K562 (cell line): Measurements from ENCODE around the gene MAU2. TPM values are rescaled to one million over a fixed set of nuclear protein-coding genes. Genes with fewer than 3 reads are reported as not detected.

ENCODE experiments used
- CBFA2T2 ChIP-seq: fragments of 450-650 bp; conservative IDR thresholded peaks from 2 replicates; pipeline ENCODE4 v1.6.1; 2017; ENCODE audit warnings: mild to moderate bottlenecking
- CCNT2 ChIP-seq: IDR thresholded peaks from 2 replicates; pipeline ENCODE4 v1.6.1; 2011; ENCODE audit warnings: borderline replicate concordance, low read depth, mild to moderate bottlenecking, moderate library complexity, mixed read lengths, low read length; ENCODE audit not compliant: insufficient read length; ENCODE audit errors: extremely low read depth
- CREB1 ChIP-seq, 2 experiments: sonication (generic) in 1 of 2; formaldehyde crosslinking in 1 of 2; IDR thresholded peaks; 2 replicates each; pipeline versions ENCODE4 v1.6.1 to v1.8.0; 2012 to 2022; ENCODE audit warnings: inconsistent platforms in 1 of 2, mild to moderate bottlenecking in 1 of 2, missing genetic modification reagents in 1 of 2, moderate library complexity in 1 of 2
- ELF1 ChIP-seq: fragments of 200-800 bp; sonication (Bioruptor generic); IDR thresholded peaks from 2 replicates; pipeline ENCODE4 v1.6.1; 2016; ENCODE audit warnings: missing genetic modification characterization, missing compliant biosample characterization
- ESRRB ChIP-seq: fragments of 250-450 bp; sonication (Bioruptor Pico); IDR thresholded peaks from 2 replicates; pipeline ENCODE4 v1.5.0; 2020; ENCODE audit warnings: mild to moderate bottlenecking, moderate library complexity, borderline replicate concordance
- FOXM1 ChIP-seq, 2 experiments: fragments of 450-650 bp in 1 of 2; sonication (generic) in 1 of 2; formaldehyde crosslinking in 1 of 2; IDR thresholded peaks; 2 replicates each; pipeline versions ENCODE4 v1.6.1 to v1.9.0; 2017 to 2022; ENCODE audit warnings: low read depth in 2 of 2, mild to moderate bottlenecking in 2 of 2, missing genetic modification reagents in 1 of 2, moderate library complexity in 1 of 2
- HMGN3 ChIP-seq: IDR thresholded peaks from 2 replicates; pipeline ENCODE4 v1.6.1; 2011; ENCODE audit warnings: borderline replicate concordance, low read depth, mild to moderate bottlenecking, mixed read lengths, low read length; ENCODE audit not compliant: insufficient read length; ENCODE audit errors: extremely low read depth
- MAFF ChIP-seq: IDR thresholded peaks from 2 replicates; pipeline ENCODE4 v1.6.1; 2012; ENCODE audit warnings: low read length, improper control_type of control experiment
- POLR2AphosphoS2 ChIP-seq: IDR thresholded peaks from 2 replicates; pipeline ENCODE4 v1.6.1; 2012; ENCODE audit warnings: low read length, improper control_type of control experiment
- POLR3A ChIP-seq: IDR thresholded peaks from 2 replicates; pipeline ENCODE4 v1.6.1; 2011; ENCODE audit warnings: borderline replicate concordance, mild to moderate bottlenecking, moderate library complexity; ENCODE audit not compliant: insufficient read length, insufficient read depth; ENCODE audit errors: extremely low read depth
- RB1 ChIP-seq: fragments of 450-650 bp; IDR thresholded peaks from 2 replicates; pipeline ENCODE4 v1.6.1; 2017; ENCODE audit warnings: low read depth, mild to moderate bottlenecking
- RBM25 ChIP-seq: fragments of 200-400 bp; formaldehyde crosslinking; IDR thresholded peaks from 2 replicates; pipeline ENCODE4 v1.6.1; 2018; ENCODE audit warnings: low read length, low read depth, moderate library complexity; ENCODE audit not compliant: severe bottlenecking
- STAT5A ChIP-seq: IDR thresholded peaks from 2 replicates; pipeline ENCODE4 v1.6.1; 2012; ENCODE audit warnings: low read length, inconsistent platforms, borderline replicate concordance
- ZNF408 ChIP-seq: fragments of 250-450 bp; sonication (Bioruptor Pico); IDR thresholded peaks from 2 replicates; pipeline ENCODE4 v1.4.0; 2020; ENCODE audit warnings: low read depth, mild to moderate bottlenecking, moderate library complexity
- ZZZ3 ChIP-seq: fragments of 450-650 bp; IDR thresholded peaks from 2 replicates; pipeline ENCODE4 v1.6.1; 2016; ENCODE audit warnings: antibody characterized with exemption, mild to moderate bottlenecking, moderate library complexity
- polyA plus RNA-seq, 8 experiments: library from polyadenylated mRNA; depleted of rRNA in 4 of 8; stranded (reverse) in 5 of 8; unstranded in 3 of 8; fragments of >200 nt; fragmentation: Nextera tagmentation in 2 of 8; fragmentation: Illumina TruSeq in 1 of 8; extraction: Ambion mirVana in 2 of 8; extraction: Trizol in 1 of 8; gene quantifications; 2 replicates each; pipeline versions ENCODE4 v1.2.1 to v1.2.3, GENCODE V29; 2011 to 2014; ENCODE audit warnings: inconsistent platforms in 1 of 8, missing spikeins in 1 of 8
- total RNA-seq, 7 experiments: library from RNA; depleted of rRNA in 6 of 7; stranded (reverse); fragments of >200 nt in 6 of 7; fragmentation: Illumina TruSeq in 2 of 7; extraction: Trizol in 2 of 7; gene quantifications; 2 replicates each; pipeline versions ENCODE4 v1.2.1 to v1.2.3, GENCODE V29; 2011 to 2021; ENCODE audit warnings: low replicate concordance in 1 of 7
- TF ChIP-seq, protein P1 (sequence below): sonication (generic); formaldehyde crosslinking; IDR thresholded peaks from 2 replicates; pipeline ENCODE4 v1.8.0; 2023; ENCODE audit warnings: missing genetic modification reagents, mild to moderate bottlenecking, borderline replicate concordance
- TF ChIP-seq, protein P2 (sequence below), 2 experiments: IDR thresholded peaks in 1 of 2; conservative IDR thresholded peaks in 1 of 2; 2 replicates each; pipeline ENCODE4 v1.6.1; 2016; ENCODE audit warnings: low read depth in 2 of 2, mild to moderate bottlenecking in 1 of 2, missing compliant biosample characterization in 1 of 2, missing genetic modification characterization in 1 of 2, moderate library complexity in 1 of 2

MAU2 gene
- total and polyA plus RNA-seq, 9 of the 15 experiments (the other 6 are each of a cell fraction or from before 2014, with no cell fraction given): 1.2 to 48.1 (median 19.4) TPM

DNA sequence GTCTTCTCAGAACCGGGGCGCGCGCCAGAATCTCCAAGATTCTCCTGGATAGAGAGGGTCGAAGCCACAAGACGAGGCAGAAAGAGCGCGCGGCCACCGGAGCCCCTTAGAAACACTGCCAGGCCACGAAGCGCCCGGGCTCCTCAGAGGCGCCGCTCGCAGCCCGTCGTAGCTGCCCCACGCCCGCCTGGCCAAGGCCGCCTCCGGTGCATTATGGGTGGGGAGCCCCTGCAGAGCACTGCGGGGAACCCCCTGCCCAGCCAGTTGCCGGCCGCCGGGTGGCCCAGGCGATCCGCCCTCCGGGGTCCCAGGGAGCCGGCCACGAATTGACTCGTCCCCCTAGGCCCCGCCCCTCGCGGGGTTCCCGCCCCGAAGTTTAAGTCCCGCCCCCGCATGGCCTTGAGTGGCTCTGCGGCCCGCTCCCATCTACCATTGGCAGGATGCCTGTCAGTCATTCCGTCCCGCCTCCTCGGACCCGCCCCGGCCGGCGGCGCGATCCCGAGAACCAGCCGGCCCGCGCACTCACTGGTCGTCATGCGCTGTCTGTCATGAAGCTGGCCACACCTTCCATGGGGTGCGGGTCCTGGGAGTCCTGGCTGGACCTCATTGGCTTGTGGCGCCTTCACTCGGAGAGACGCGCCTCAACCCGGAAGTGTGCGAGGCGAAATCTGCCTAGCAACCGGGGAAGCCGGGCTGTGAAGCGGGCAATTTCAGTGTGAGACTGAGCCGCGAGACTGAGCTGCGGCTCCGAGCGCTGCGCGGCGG is 64.7 kb downstream of the MAU2 start (continued):
- TF ChIP-seq POLR2AphosphoS2: no peak; the same call in 1 of the 2 replicates
- no peak for TF ChIP-seq POLR3A
- no peak for TF ChIP-seq MAFF
- TF ChIP-seq RB1: peak; percentile 70
- TF ChIP-seq CCNT2: peak; percentile 66
- TF ChIP-seq RBM25: peak; percentile 99
- TF ChIP-seq HMGN3: peak; percentile 81
- TF ChIP-seq FOXM1 (IDR thresholded peaks at IDR 0.05; ENCODE audit: low read depth): no peak
- no peak for TF ChIP-seq FOXM1 (CRISPR knock-in tag; IDR thresholded peaks at IDR 0.05; ENCODE audit: low read depth)
- no peak for TF ChIP-seq ZNF408
- no peak for TF ChIP-seq ESRRB (CRISPR knock-in tag)
- TF ChIP-seq ELF1 (tag): peak; percentile 100
- peak; percentile 81 for TF ChIP-seq CREB1 (IDR thresholded peaks at IDR 0.05)
- peak; percentile 94 for TF ChIP-seq CREB1 (CRISPR knock-in tag; IDR thresholded peaks at IDR 0.05)
- no peak for TF ChIP-seq ZZZ3
- no peak for TF ChIP-seq CBFA2T2
- TF ChIP-seq, protein P1, sequence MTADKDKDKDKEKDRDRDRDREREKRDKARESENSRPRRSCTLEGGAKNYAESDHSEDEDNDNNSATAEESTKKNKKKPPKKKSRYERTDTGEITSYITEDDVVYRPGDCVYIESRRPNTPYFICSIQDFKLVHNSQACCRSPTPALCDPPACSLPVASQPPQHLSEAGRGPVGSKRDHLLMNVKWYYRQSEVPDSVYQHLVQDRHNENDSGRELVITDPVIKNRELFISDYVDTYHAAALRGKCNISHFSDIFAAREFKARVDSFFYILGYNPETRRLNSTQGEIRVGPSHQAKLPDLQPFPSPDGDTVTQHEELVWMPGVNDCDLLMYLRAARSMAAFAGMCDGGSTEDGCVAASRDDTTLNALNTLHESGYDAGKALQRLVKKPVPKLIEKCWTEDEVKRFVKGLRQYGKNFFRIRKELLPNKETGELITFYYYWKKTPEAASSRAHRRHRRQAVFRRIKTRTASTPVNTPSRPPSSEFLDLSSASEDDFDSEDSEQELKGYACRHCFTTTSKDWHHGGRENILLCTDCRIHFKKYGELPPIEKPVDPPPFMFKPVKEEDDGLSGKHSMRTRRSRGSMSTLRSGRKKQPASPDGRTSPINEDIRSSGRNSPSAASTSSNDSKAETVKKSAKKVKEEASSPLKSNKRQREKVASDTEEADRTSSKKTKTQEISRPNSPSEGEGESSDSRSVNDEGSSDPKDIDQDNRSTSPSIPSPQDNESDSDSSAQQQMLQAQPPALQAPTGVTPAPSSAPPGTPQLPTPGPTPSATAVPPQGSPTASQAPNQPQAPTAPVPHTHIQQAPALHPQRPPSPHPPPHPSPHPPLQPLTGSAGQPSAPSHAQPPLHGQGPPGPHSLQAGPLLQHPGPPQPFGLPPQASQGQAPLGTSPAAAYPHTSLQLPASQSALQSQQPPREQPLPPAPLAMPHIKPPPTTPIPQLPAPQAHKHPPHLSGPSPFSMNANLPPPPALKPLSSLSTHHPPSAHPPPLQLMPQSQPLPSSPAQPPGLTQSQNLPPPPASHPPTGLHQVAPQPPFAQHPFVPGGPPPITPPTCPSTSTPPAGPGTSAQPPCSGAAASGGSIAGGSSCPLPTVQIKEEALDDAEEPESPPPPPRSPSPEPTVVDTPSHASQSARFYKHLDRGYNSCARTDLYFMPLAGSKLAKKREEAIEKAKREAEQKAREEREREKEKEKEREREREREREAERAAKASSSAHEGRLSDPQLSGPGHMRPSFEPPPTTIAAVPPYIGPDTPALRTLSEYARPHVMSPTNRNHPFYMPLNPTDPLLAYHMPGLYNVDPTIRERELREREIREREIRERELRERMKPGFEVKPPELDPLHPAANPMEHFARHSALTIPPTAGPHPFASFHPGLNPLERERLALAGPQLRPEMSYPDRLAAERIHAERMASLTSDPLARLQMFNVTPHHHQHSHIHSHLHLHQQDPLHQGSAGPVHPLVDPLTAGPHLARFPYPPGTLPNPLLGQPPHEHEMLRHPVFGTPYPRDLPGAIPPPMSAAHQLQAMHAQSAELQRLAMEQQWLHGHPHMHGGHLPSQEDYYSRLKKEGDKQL (CRISPR knock-in tag): no peak
- TF ChIP-seq, protein P2, sequence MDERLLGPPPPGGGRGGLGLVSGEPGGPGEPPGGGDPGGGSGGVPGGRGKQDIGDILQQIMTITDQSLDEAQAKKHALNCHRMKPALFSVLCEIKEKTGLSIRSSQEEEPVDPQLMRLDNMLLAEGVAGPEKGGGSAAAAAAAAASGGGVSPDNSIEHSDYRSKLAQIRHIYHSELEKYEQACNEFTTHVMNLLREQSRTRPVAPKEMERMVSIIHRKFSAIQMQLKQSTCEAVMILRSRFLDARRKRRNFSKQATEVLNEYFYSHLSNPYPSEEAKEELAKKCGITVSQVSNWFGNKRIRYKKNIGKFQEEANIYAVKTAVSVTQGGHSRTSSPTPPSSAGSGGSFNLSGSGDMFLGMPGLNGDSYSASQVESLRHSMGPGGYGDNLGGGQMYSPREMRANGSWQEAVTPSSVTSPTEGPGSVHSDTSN (CRISPR knock-in tag; IDR thresholded peaks at IDR 0.05; ENCODE audit: low read depth): peak; percentile 99
- TF ChIP-seq, protein P2 (tag; conservative IDR thresholded peaks at IDR 0.05; ENCODE audit: low read depth): peak; percentile 100
- TF ChIP-seq STAT5A: no peak
